Duodenal mucosa (tissue), 2 donors: ENCODE results near the gene CA11.

Source experiments
- H3K27ac ChIP-seq: one replicate; pipeline ENCODE4 v1.7.0; 2013; ENCODE audit warnings: low read depth, low read length
- H3K27me3 ChIP-seq, 2 donors: one replicate each; pipeline ENCODE4 v1.7.0; 2013; ENCODE audit warnings: low read length in 2 of 2, control low read depth in 1 of 2; ENCODE audit not compliant: insufficient read depth in 2 of 2, control insufficient read depth in 1 of 2
- H3K36me3 ChIP-seq, 2 donors: one replicate each; pipeline ENCODE4 v1.7.0; 2013; ENCODE audit warnings: low read length in 2 of 2, control low read depth in 1 of 2; ENCODE audit not compliant: insufficient read depth in 2 of 2, control insufficient read depth in 1 of 2
- H3K4me1 ChIP-seq, 2 donors: one replicate each; pipeline ENCODE4 v1.7.0; 2013; ENCODE audit warnings: low read length in 2 of 2, control low read depth in 1 of 2; ENCODE audit not compliant: insufficient read depth in 2 of 2, control insufficient read depth in 1 of 2
- H3K4me3 ChIP-seq, 2 donors: one replicate each; pipeline ENCODE4 v1.7.0; 2013; ENCODE audit warnings: low read length in 2 of 2, low read depth in 1 of 2
- H3K9ac ChIP-seq, 2 donors: one replicate each; pipeline ENCODE4 v1.7.0; 2013; ENCODE audit warnings: low read length in 2 of 2, low read depth in 1 of 2
- H3K9me3 ChIP-seq, 2 donors: one replicate each; pipeline ENCODE4 v1.7.0; 2013; ENCODE audit warnings: low read length in 2 of 2, control low read depth in 1 of 2; ENCODE audit not compliant: control insufficient read depth in 1 of 2

Gene CA11

DNA sequence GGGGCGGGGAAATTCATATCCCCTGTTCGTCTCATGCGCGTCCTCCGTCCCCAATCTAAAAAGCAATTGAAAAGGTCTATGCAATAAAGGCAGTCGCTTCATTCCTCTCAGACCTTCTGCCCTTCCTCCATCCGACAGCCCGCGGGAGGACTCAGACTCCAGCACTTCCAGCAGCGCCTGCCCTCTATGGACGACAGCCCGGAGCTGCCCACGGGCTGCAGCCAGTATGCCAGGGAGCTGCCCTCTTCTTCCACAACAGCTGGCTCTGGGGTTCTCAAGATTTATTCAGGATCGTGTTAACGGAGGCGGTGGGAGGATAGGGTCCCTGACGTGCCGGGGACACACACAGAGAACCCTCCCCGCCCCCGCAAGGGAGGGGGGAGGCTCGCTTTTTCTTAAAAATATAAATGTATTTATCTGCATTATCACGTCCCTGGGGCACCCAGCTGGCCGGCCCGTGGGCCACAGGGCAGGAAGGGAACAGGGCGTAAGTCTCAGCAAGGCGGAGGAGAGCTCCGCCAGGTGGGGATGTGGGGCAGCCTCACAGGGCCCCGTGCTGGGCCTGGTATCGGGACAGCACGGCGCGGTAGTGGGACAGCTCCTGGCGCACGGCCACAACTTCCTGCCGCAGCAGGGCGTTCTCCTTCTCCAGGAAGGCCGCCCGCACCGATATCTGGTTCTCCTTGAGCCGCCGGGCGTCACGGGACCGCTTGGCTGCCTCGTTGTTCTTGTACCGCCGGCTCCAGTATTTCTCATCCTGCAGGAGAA lies 15.5 kb downstream of the CA11 start:
- peak overlapping the region; percentile 82 for H3K27ac ChIP-seq
- peaks cover 59 to 62% of the 10 kb centered on the region in 2 donors for H3K4me1 ChIP-seq
- peak overlapping the region in 1 of 2 donors; percentile 23 for H3K4me3 ChIP-seq
- peaks cover 4 to 20% of the 10 kb centered on the region in 2 donors for H3K36me3 ChIP-seq
- H3K9me3 ChIP-seq, result no peaks in the 10 kb centered on the region
- no peaks in the 10 kb centered on the region for H3K27me3 ChIP-seq
- peak overlapping the region; percentile 63 to 64 for H3K9ac ChIP-seq

DNA sequence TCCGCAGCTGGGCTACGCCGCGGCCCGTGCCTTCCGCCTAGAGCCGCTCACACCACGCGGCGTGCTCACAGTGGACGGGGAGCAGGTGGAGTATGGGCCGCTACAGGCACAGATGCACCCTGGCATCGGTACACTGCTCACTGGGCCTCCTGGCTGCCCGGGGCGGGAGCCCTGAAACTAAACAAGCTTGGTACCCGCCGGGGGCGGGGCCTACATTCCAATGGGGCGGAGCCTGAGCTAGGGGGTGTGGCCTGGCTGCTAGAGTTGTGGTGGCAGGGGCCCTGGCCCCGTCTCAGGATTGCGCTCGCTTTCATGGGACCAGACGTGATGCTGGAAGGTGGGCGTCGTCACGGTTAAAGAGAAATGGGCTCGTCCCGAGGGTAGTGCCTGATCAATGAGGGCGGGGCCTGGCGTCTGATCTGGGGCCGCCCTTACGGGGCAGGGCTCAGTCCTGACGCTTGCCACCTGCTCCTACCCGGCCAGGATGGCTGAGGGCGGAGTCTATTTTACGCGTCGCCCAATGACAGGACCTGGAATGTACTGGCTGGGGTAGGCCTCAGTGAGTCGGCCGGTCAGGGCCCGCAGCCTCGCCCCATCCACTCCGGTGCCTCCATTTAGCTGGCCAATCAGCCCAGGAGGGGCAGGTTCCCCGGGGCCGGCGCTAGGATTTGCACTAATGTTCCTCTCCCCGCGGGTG lies 16.2 kb downstream of the CA11 start:
- Histone ChIP-seq H3K36me3 (peaks cover 4 to 20% of the 10 kb centered on the region in 2 donors), H3K4me1 (peaks cover 53 to 57% of the 10 kb centered on the region in 2 donors), H3K4me3 (no peak overlapping the region), H3K9me3 (no peaks in the 10 kb centered on the region), H3K27ac (peak overlapping the region; percentile 82), H3K9ac (peak overlapping the region; percentile 63 to 64), H3K27me3 (no peaks in the 10 kb centered on the region)

GRCh38 chr19:48629297-48629598 lies 16.7 kb downstream of the CA11 start:
- Histone ChIP-seq H3K9me3 (no peaks in the 10 kb centered on the region), H3K27me3 (no peaks in the 10 kb centered on the region), H3K9ac (peak overlapping the region in 1 of 2 donors; percentile 64), H3K4me1 (peaks cover 51 to 54% of the 10 kb centered on the region in 2 donors), H3K36me3 (peaks cover 4 to 20% of the 10 kb centered on the region in 2 donors), H3K4me3 (no peak overlapping the region), H3K27ac (peak overlapping the region; percentile 70)

GRCh38 chr19:48628486-48629296 lies 17.3 kb downstream of the CA11 start:
- Histone ChIP-seq H3K9ac (no peak overlapping the region), H3K36me3 (peaks cover 4 to 20% of the 10 kb centered on the region in 2 donors), H3K27me3 (no peaks in the 10 kb centered on the region), H3K4me1 (peaks cover 48 to 51% of the 10 kb centered on the region in 2 donors), H3K27ac (no peak overlapping the region), H3K9me3 (no peaks in the 10 kb centered on the region), H3K4me3 (no peak overlapping the region)

DNA sequence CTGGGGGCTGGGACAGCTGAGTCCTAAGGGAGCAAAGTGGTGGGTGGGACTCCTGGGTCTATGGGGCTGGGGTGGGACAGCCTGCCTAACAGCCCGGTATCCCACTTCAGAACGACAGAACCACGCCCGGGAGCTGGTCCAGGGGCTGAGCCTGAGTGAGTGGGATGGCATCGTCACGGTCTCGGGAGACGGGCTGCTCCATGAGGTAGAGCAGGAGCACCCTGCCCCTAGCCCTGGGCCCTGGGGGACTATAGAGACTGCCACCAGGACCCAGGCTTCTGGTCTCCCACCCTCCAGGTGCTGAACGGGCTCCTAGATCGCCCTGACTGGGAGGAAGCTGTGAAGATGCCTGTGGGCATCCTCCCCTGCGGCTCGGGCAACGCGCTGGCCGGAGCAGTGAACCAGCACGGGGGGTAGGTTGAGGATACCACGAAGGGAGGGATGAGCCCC lies 18.1 kb downstream of the CA11 start:
- Histone ChIP-seq H3K27ac (peak overlapping the region; percentile 69), H3K27me3 (no peaks in the 10 kb centered on the region), H3K4me1 (peaks cover 46 to 49% of the 10 kb centered on the region in 2 donors), H3K9me3 (no peaks in the 10 kb centered on the region), H3K9ac (peak overlapping the region; percentile 49 to 51), H3K36me3 (peaks cover 4 to 20% of the 10 kb centered on the region in 2 donors), H3K4me3 (peak overlapping the region; percentile 32 to 46)

DNA sequence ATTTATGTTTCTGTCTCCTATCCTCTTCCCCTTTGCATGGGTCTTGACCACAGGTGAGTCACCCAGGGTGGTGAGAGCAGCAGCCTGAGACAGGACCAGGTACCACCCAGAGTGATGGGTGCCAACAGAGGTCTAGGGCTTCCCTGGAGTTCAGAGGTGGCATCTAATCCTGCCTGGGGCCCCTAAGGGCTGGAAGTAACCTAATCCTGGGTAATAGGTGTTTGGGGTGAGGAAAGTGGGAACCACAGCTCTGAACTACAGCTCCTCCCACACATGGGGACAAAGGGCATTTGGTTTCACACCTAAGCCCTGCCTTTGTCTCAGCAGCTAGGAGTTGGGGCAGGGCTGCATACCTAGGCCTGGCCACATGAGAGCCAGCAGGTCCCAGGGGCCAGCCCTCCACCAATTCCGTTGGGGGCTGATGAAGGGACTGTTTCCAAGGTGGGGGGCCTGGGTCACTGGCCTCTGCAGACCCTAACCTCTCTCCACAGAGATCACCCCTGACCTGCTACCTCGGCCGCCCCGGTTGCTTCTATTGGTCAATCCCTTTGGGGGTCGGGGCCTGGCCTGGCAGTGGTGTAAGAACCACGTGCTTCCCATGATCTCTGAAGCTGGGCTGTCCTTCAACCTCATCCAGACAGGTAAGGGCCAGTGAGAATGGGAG lies 18.7 kb downstream of the CA11 start:
- H3K36me3 ChIP-seq, result peaks cover 4 to 16% of the 10 kb centered on the region in 2 donors
- H3K9ac ChIP-seq, result peak overlapping the region; percentile 49 to 51
- H3K4me1 ChIP-seq, result peaks cover 40 to 44% of the 10 kb centered on the region in 2 donors
- no peaks in the 10 kb centered on the region for H3K27me3 ChIP-seq
- H3K27ac ChIP-seq, result peak overlapping the region; percentile 69
- H3K4me3 ChIP-seq, result peak overlapping the region; percentile 40 to 46
- H3K9me3 ChIP-seq, result no peaks in the 10 kb centered on the region

GRCh38 chr19:48625891-48626327 lies 20.1 kb downstream of the CA11 start:
- Histone ChIP-seq H3K9me3 (no peaks in the 10 kb centered on the region), H3K36me3 (peaks cover 0 to 7% of the 10 kb centered on the region in 2 donors), H3K4me3 (peak overlapping the region; percentile 62 to 70), H3K4me1 (peaks cover 34 to 37% of the 10 kb centered on the region in 2 donors), H3K9ac (peak overlapping the region; percentile 77 to 87), H3K27ac (peak overlapping the region; percentile 20), H3K27me3 (no peaks in the 10 kb centered on the region)

- no peaks in the 10 kb centered on the region for H3K27me3 ChIP-seq
- peak overlapping the region; percentile 77 to 87 for H3K9ac ChIP-seq
- H3K4me1 ChIP-seq, result peaks cover 27 to 28% of the 10 kb centered on the region in 2 donors
- peaks cover 0 to 7% of the 10 kb centered on the region in 2 donors for H3K36me3 ChIP-seq
- no peaks in the 10 kb centered on the region for H3K9me3 ChIP-seq
- peak overlapping the region; percentile 78 for H3K27ac ChIP-seq
- H3K4me3 ChIP-seq, result peak overlapping the region; percentile 62 to 70
These were observed 20.9 kb downstream of the CA11 start for GRCh38 chr19:48624791-48625723.
